ENCODE data around the gene PDZD4.

GRCh38 chrX:153773218-153773611 lies 57.1 kb downstream of the PDZD4 start:
- TF ChIP-seq EP300 (IDR thresholded peaks at IDR 0.05; ENCODE audit: borderline replicate concordance) (no peak), CEBPB (IDR thresholded peaks at IDR 0.05) (no peak), EGR1 (IDR thresholded peaks at IDR 0.05) (no peak)

All from Ishikawa (cell line).